ENCODE data around the gene ZNF532.

GRCh38 chr18:58995663-58996062 lies 131.0 kb downstream of the ZNF532 start:
- TF ChIP-seq CTCF (IDR thresholded peaks at IDR 0.05; ENCODE audit: low read length) (no peak), EZH2 (optimal IDR thresholded peaks at IDR 0.05; ENCODE audit: low read depth, low read length) (no peak)
